Breast epithelium (tissue), 4 donors: ENCODE measurements around the gene SLC35A1. TPM values are rescaled to one million over a fixed set of nuclear protein-coding genes. Genes with fewer than 3 reads are reported as not detected.

Experiments
- DNase-seq, 2 donors: peaks; one replicate each; pipeline ENCODE4 v3.0.0-alpha.2; 2019; ENCODE audit warnings: low spot score in 2 of 2
- H3K27ac ChIP-seq, 2 donors: fragments of 200-600 bp; sonication (generic) in 1 of 2; one replicate each; pipeline ENCODE4 v1.5.1; 2016 to 2019; ENCODE audit warnings: mild to moderate bottlenecking in 1 of 2
- H3K27me3 ChIP-seq, 2 donors: fragments of 200-600 bp; sonication (generic) in 1 of 2; one replicate each; pipeline versions ENCODE4 v1.5.1 to v1.6.0; 2017 to 2019; ENCODE audit warnings: control low read depth in 1 of 2, mild to moderate bottlenecking in 1 of 2
- H3K36me3 ChIP-seq: fragments of 200-600 bp; one replicate; pipeline ENCODE4 v1.5.1; 2019
- H3K4me1 ChIP-seq, 2 donors: fragments of 200-600 bp; sonication (generic); one replicate each; pipeline ENCODE4 v1.5.1; 2016 to 2019; ENCODE audit warnings: control low read depth in 1 of 2
- H3K4me3 ChIP-seq, 3 donors: fragments of 200-600 bp; sonication (generic); 1 replicate in 2 of 3; 2 replicates in 1 of 3; pipeline ENCODE4 v1.5.1; 2016 to 2019; ENCODE audit warnings: mild to moderate bottlenecking in 3 of 3, moderate library complexity in 2 of 3
- H3K9me3 ChIP-seq, 2 donors: fragments of 200-600 bp; sonication (generic) in 1 of 2; one replicate each; pipeline ENCODE4 v1.5.1; 2016 to 2019; ENCODE audit warnings: control low read depth in 1 of 2
- POLR2A ChIP-seq: fragments of 450-650 bp; IDR thresholded peaks from one replicate; pipeline ENCODE4 v1.6.1; 2016; ENCODE audit warnings: antibody characterized with exemption, mild to moderate bottlenecking, moderate library complexity
- POLR2AphosphoS5 ChIP-seq, 3 donors: sonication (generic); formaldehyde crosslinking; IDR thresholded peaks; one replicate each; pipeline ENCODE4 v1.6.1; 2017; ENCODE audit warnings: antibody characterized with exemption in 3 of 3
- intact Hi-C: fragments of 100-400 bp; cut with DNase I; formaldehyde crosslinking; loops from one replicate; pipeline ENCODE4 v1.15.1; 2023; ENCODE audit warnings: low total_unique reads
- total RNA-seq, 3 donors: library from RNA; depleted of rRNA; stranded (reverse); fragments of >200 nt; gene quantifications; one replicate each; pipeline ENCODE4 v1.1.0, GENCODE V29; 2016
- TF ChIP-seq, protein P1 (sequence below), 3 donors: fragments of 450-650 bp; IDR thresholded peaks; one replicate each; pipeline ENCODE4 v1.5.1; 2016 to 2017; ENCODE audit warnings: antibody characterized with exemption in 3 of 3, mild to moderate bottlenecking in 3 of 3, moderate library complexity in 3 of 3

Gene SLC35A1
- total RNA-seq, 3 donors from 2014 or later: 20.3 to 46.7 (median 22.9) TPM

DNA sequence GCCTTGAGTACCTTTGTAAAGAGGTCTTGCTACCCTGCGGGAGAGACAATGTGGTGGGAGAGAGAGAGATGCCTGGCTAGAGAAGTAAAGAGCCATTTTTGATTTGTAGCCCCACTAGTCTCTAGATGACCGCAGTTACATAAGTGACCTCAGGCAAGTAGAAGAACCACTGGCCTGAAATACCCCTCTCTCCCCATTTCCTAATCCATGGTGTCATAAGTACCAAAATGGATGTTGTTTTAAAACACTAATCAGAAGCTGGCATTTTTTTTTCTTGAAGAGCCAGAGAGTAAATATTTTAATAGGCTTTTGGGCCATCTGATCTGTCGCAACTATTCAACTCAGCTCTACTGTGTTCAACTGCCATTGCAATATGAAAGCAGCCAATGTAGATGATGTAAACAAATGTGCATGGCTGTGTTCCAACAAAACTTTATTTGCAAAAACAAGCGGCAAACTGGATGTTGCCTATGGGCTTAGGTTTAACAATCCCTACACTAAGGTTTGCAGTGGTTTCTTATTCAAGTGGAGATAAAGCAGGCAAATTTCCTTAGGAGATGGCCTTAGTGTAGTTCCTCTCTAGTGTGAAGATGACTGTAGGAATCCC is 80.5 kb downstream of the SLC35A1 start:
- DNase-seq: no peak
- Histone ChIP-seq H3K36me3 (no peaks in the 10 kb centered on the region), H3K4me3 (no peak overlapping the region), H3K27ac (no peak overlapping the region), H3K9me3 (no peaks in the 10 kb centered on the region), H3K4me1 (no peaks in the 10 kb centered on the region), H3K27me3 (no peaks in the 10 kb centered on the region)
- TF ChIP-seq, protein P1, sequence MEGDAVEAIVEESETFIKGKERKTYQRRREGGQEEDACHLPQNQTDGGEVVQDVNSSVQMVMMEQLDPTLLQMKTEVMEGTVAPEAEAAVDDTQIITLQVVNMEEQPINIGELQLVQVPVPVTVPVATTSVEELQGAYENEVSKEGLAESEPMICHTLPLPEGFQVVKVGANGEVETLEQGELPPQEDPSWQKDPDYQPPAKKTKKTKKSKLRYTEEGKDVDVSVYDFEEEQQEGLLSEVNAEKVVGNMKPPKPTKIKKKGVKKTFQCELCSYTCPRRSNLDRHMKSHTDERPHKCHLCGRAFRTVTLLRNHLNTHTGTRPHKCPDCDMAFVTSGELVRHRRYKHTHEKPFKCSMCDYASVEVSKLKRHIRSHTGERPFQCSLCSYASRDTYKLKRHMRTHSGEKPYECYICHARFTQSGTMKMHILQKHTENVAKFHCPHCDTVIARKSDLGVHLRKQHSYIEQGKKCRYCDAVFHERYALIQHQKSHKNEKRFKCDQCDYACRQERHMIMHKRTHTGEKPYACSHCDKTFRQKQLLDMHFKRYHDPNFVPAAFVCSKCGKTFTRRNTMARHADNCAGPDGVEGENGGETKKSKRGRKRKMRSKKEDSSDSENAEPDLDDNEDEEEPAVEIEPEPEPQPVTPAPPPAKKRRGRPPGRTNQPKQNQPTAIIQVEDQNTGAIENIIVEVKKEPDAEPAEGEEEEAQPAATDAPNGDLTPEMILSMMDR (IDR thresholded peaks at IDR 0.05): no peak
- TF ChIP-seq POLR2A (no peak), POLR2AphosphoS5 (IDR thresholded peaks at IDR 0.05) (no peak)
- intact Hi-C loops: no loop called here

DNA sequence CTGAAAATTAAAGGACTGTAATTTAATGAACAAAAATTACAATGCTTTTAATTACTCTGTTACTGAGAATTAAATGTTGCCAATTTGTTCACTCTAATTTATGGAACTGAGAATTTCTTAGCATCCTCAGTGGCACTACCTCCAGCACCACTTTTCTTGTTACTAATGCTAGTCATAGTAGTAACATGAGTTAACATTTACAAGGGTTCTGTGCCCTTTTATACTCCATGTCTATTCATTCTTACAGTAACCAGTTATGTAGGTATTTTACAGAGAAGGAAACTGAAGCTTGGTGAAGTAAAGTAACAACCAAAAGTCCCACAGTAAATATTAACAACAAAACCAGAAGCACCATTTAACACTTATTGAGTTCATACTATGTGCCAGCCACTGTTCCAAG is 82.7 kb downstream of the SLC35A1 start:
- Histone ChIP-seq H3K36me3 (no peaks in the 10 kb centered on the region), H3K9me3 (no peaks in the 10 kb centered on the region), H3K27me3 (no peaks in the 10 kb centered on the region), H3K27ac (no peak overlapping the region), H3K4me1 (no peaks in the 10 kb centered on the region), H3K4me3 (no peak overlapping the region)
- no peak for DNase-seq
- intact Hi-C loops: no loop called here
- no peak for TF ChIP-seq POLR2A
- no peak for TF ChIP-seq POLR2AphosphoS5 (IDR thresholded peaks at IDR 0.05)
- TF ChIP-seq, protein P1 (IDR thresholded peaks at IDR 0.05): no peak

DNA sequence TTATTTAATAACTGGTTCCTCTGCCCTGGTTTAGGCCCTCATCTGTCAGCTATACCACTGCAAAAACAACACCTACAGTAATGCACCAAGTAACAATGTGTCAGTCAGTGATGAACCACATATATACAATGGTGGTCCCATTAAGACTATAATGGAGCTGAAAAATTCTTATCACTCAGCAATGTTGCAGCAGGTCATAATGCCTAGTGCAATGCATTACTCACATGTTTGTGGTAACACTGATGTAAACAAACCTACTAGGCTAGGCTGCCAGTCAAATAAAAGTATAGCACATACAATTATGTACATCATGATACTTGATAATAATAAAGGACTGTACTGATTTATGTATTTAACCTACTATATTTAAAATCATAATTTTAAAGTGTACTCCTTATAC is 85.7 kb downstream of the SLC35A1 start:
- TF ChIP-seq POLR2AphosphoS5 (IDR thresholded peaks at IDR 0.05): no peak
- no peak for TF ChIP-seq POLR2A
- Histone ChIP-seq H3K9me3 (no peaks in the 10 kb centered on the region), H3K4me1 (no peaks in the 10 kb centered on the region), H3K4me3 (no peak overlapping the region), H3K36me3 (peaks cover 4% of the 10 kb centered on the region), H3K27me3 (no peaks in the 10 kb centered on the region), H3K27ac (no peak overlapping the region)
- DNase-seq: no peak
- intact Hi-C loops: no loop called here

DNA sequence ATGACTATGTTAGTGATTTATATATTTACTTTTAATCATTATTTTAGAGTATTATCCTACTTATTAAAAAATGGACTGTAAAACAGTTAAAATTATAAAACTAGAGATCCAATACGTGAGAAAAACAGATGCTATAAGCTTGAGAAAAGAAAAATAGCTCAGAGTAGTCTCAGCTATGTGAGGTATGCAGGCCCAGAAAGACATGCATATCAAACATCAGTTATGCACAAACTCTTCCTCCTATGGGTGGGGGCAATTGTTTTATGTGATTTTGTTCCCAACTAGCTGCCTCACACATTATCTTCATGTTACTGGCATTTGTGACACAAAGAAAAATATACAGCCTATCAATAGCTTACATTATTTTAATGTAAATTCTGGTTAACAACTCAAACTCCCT is 88.2 kb downstream of the SLC35A1 start:
- H3K4me3 ChIP-seq: no peak overlapping the region
- no peak for DNase-seq
- no peaks in the 10 kb centered on the region for H3K27me3 ChIP-seq
- intact Hi-C loops: no loop called here
- no peaks in the 10 kb centered on the region for H3K9me3 ChIP-seq
- H3K4me1 ChIP-seq: no peaks in the 10 kb centered on the region
- no peak overlapping the region for H3K27ac ChIP-seq
- no peak for TF ChIP-seq POLR2A
- TF ChIP-seq, protein P1 (IDR thresholded peaks at IDR 0.05): no peak
- TF ChIP-seq POLR2AphosphoS5 (IDR thresholded peaks at IDR 0.05): no peak
- peaks cover 5% of the 10 kb centered on the region for H3K36me3 ChIP-seq

Other genes starting within 250 kb of the SLC35A1 start
- 10 to 100 TPM in 2 of 3 donors, 1 to 10 TPM in 1; 9.6 to 17.9 (median 13.4) TPM for gene SMIM8, start 150.4 kb upstream of the SLC35A1 start, total RNA-seq
- gene GJB7, start 143.7 kb upstream of the SLC35A1 start, total RNA-seq: not detected
- gene C6orf163, start 128.2 kb upstream of the SLC35A1 start, total RNA-seq: 1 to 10 TPM; 3.5 to 6.2 (median 4.7) TPM
- 1 to 10 TPM in 1 of 3 donors, under 1 TPM in 2; 0.64 to 2.0 (median 0.66) TPM for gene CFAP206, start 65.0 kb upstream of the SLC35A1 start, total RNA-seq
- gene RARS2, start 117.0 kb downstream of the SLC35A1 start, total RNA-seq: 10 to 100 TPM; 29.3 to 33.1 (median 30.5) TPM
- 10 to 100 TPM; 22.6 to 32.6 (median 26.6) TPM for gene ORC3, start 117.2 kb downstream of the SLC35A1 start, total RNA-seq
- gene AKIRIN2, start 229.3 kb downstream of the SLC35A1 start, total RNA-seq: 10 to 100 TPM; 18.4 to 30.6 (median 22.8) TPM